ENCODE results near the gene FGF12.
A peak's percentile ranks its signal among the peaks of the same experiment; 100 is the strongest.

Gene FGF12

GRCh38 chr3:192194085-192194484 is 533.3 kb downstream of the FGF12 start:
- DNase-seq (ENCODE audit: low read depth, low spot score), result peak; percentile 66

GRCh38 chr3:192188218-192188835 is 539.0 kb downstream of the FGF12 start:
- peak; percentile 56 for DNase-seq (ENCODE audit: low read depth, low spot score)

DNA sequence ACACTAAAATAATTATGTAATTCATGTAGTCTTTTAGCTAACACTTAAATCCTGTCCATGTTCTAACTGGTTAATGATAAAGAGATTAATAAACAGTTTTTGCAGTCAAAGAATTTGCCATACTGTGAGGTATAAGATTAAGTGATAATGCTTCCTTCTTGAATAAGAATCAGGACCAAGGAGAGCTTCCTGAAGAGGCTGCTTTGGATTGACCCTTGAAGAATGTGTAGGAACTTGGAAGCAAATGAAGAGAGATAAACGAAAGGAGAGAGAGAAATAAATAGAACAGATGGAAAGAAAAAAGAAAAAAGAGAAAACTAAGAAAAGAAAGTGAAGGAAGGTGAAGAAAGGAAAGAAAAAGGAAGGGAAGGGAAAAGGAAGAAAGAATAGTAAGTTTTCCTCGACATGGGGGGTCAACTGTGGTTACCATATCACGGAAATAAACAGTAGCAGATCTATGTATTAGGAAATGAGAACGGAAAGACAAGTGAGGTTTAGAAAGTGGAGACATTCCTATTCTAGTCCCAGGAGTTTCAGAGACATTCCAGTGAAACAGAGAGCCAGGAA is 539.8 kb downstream of the FGF12 start:
- peak; percentile 19 for DNase-seq (ENCODE audit: low read depth, low spot score)

DNA sequence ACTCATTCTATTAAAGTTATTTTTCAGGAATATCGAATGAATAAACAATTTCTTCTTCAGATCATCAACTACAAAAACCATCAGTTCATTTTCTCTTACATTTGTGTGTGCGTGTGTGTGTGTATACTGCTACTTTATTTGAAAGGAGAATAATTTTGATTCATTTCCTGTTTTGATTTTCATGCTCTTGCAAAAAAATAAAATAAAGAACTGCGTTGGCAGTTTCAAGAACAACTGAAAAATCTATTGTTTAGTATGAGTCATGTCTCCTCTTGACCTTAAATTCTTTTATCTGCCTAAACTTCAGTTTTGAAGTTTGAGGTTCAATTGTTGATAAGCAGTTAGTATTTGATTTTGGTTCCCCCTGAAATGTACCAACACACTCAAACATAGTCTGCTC is 540.8 kb downstream of the FGF12 start:
- no peak for DNase-seq (ENCODE audit: low read depth, low spot score)

- DNase-seq (ENCODE audit: low read depth, low spot score), result no peak
Observed at GRCh38 chr3:192186045-192186444, 541.3 kb downstream of the FGF12 start.

DNA sequence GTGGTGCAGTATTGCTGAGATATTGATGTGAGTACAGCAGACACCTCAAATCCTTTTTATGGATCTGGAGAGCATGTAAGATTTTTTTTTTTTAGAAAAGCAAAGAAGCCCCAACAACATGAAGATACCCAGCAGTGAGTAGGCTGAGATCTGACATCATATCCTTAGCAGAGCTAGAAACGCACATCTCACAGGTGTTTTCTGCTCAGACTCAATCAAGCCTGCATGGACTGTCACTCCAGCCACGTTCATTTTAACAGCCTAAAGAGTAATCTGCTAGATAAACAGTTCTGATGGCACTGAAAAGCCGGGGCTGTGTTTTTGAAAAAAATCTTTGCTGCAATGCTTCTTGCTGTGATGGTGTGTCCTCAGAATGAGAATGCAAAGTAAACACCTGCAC is 544.2 kb downstream of the FGF12 start:
- DNase-seq (ENCODE audit: low read depth, low spot score), result no peak

DNA sequence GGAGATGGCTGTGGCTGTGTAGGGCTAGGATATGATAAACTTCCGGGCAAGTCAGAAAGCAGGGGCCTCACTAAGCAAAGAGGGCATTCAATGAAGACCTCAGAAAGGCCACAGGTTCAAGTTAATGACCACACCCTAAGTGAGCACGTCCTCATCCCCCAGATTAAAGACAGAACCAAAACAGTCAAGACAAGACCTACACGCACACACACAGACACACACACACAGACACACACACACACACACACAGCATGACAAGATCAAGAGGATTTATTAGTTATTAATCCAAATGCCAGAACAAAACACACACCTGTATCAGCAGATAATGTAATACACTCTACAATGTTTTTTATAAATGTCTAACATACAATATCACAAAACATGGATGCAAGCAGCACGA is 546.2 kb downstream of the FGF12 start:
- no peak for DNase-seq (ENCODE audit: low read depth, low spot score)

DNA sequence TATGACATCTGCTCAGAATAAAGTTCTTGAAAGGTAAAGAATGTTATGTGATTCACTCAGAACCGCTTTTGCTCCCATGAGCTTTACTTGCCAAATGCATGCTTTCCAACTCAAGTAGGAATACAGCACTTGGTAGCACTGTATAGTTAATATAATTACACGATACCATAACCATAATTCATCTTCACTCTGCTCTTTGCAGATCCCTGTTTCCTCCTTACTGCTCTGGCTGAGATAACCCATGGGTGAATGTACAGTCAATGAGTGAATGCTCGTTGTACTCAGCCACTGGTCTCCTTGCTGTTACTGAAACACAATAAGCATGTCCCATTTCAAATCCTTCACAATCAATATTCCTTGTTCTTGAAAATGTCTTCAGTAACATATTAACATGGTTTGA is 550.0 kb downstream of the FGF12 start:
- no peak for DNase-seq (ENCODE audit: low read depth, low spot score)

DNA sequence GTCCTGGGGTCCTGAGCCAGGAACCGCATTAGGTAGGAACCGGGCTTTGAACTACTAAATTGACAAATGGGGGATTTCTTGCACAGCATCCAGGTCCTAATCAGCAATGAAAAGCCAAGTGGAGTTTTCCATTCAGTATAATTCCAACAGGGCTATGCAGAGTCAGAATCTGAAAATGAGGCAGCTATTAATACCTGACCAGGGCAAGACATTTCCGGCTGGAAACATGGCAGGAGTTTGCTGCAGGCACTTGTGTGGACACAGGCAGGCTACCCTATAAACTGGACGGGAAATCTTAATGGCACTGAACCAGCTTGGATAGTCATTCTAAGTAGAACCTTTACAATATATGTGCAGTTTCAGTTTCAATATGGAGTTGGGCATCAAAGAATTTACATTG is 553.1 kb downstream of the FGF12 start:
- no peak for DNase-seq (ENCODE audit: low read depth, low spot score)

- no peak for DNase-seq (ENCODE audit: low read depth, low spot score)
Observed at GRCh38 chr3:192171213-192171612, 556.1 kb downstream of the FGF12 start.

GRCh38 chr3:192170659-192171058 is 556.7 kb downstream of the FGF12 start:
- DNase-seq (ENCODE audit: low read depth, low spot score), result peak; percentile 37

- DNase-seq (ENCODE audit: low read depth, low spot score), result peak; percentile 22
Observed at GRCh38 chr3:192170031-192170430, 557.3 kb downstream of the FGF12 start.

GRCh38 chr3:192169332-192169915 is 557.9 kb downstream of the FGF12 start:
- DNase-seq (ENCODE audit: low read depth, low spot score), result peak; percentile 78

GRCh38 chr3:192168202-192168601 is 559.1 kb downstream of the FGF12 start:
- DNase-seq (ENCODE audit: low read depth, low spot score), result no peak

GRCh38 chr3:192165552-192165951 is 561.8 kb downstream of the FGF12 start:
- DNase-seq (ENCODE audit: low read depth, low spot score), result no peak

DNA sequence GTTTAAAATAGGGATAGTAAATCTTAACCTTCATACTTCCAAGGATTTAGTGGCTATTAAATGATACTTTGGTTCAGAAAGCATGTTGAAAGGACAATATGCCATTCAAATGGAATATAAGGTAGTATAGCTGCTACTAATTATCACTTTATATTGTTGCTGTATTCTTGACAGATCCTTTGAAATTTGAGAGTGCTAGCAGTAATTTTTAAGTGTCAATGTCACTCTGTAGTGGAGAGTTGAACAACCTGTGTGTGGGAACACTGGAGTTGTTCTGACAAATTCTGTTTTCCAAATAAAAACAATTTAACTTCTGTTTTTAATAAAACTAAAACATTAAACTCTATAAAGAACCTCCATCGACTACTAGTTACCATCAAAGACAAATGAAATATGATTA is 565.7 kb downstream of the FGF12 start:
- DNase-seq (ENCODE audit: low read depth, low spot score), result no peak

GRCh38 chr3:192156382-192156781 is 571.0 kb downstream of the FGF12 start:
- DNase-seq (ENCODE audit: low read depth, low spot score), result no peak

- no peak for DNase-seq (ENCODE audit: low read depth, low spot score)
Observed at GRCh38 chr3:192155194-192155593, 572.1 kb downstream of the FGF12 start.

GRCh38 chr3:192133271-192133670 is 594.1 kb downstream of the FGF12 start:
- DNase-seq (ENCODE audit: low read depth, low spot score), result no peak

DNA sequence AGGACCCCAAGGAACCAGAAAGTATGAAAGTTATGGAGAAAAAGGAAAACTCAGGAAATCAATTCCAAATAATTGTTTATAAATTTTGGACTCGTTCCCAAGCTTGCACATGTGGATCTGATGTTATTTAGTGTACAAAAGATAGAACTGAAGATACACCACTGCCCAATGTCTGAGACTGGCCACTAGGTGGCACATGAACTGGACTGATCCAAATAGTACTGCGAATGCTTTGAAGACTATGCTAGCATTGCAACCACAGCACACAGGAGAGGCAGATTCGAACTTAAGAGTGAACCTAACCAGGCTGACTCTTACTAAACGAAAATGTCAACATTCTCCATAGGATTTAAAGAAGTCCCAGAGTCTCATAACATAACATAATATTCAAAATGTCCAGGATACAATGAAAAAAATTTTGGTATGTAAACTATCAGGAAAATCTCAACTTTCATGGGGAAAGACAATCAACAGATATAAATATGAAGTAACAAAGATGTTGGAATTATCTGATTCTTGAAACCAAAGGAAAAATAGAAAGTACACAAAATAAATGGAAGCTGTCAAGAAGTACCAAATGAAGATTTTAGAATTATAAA is 596.7 kb downstream of the FGF12 start:
- peak; percentile 64 for DNase-seq (ENCODE audit: low read depth, low spot score)

DNA sequence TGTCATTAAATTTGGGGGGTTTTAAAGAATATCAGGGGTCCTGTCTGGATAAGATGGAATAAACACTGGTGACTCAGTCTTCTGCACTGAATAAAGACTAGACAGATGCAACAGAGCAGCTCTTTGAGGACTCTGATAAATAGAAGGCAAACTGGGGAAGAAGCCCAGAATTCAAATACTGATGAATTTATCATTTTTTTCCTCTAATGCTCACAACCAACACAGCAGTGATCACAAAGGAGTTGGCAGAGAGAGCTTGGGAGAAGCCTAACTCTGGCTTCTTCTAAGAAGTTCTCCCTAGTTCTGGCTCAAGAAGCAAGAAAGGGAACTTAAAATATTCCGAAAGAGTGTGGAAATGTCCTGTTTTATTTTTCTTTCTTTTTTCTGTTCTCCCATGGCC is 597.8 kb downstream of the FGF12 start:
- DNase-seq (ENCODE audit: low read depth, low spot score), result no peak

DNA sequence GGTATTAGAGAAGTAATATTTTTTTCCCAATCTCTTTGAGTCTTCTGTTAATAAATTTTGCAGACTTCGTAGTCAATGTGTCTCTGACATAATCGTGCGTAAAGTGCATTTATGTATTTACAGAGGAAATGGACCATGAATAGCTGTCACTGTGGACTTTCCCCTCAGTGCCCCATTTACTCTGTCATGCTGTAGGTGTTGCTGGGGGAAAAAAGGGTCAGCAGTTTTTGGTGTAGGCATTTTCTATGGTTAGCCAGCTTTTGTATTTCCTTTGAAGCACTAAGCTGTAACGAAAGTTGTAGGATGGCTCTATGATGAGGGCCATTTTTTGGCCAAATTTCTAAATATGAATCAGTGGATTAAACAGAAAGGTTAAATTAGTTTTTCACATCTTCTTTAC is 598.4 kb downstream of the FGF12 start:
- DNase-seq (ENCODE audit: low read depth, low spot score), result no peak

GRCh38 chr3:192128060-192128459 is 599.3 kb downstream of the FGF12 start:
- no peak for DNase-seq (ENCODE audit: low read depth, low spot score)
